Neutrophil (primary cell): Measurements from ENCODE around the gene CLRN3.

Experiments
- H3K27ac ChIP-seq: fragments of 200-600 bp; sonication (generic); 2 replicates; pipeline ENCODE4 v1.5.1; 2016; ENCODE audit warnings: mild to moderate bottlenecking, moderate library complexity
- H3K27me3 ChIP-seq: fragments of 200-600 bp; sonication (generic); 2 replicates; pipeline ENCODE4 v1.6.0; 2016; ENCODE audit warnings: mild to moderate bottlenecking
- H3K36me3 ChIP-seq: fragments of 200-600 bp; sonication (generic); 2 replicates; pipeline ENCODE4 v1.5.1; 2017
- H3K4me1 ChIP-seq, 2 experiments: fragments of 200-600 bp in 1 of 2; sonication (generic) in 1 of 2; 1 replicate in 1 of 2; 2 replicates in 1 of 2; pipeline versions ENCODE4 v1.5.1 to v1.6.1; 2013 to 2016; ENCODE audit warnings: low read depth in 1 of 2, low read length in 1 of 2, mild to moderate bottlenecking in 1 of 2, moderate library complexity in 1 of 2; ENCODE audit not compliant: control insufficient read depth in 1 of 2, insufficient read depth in 1 of 2
- H3K4me3 ChIP-seq, 2 experiments: fragments of 200-600 bp in 1 of 2; sonication (generic) in 1 of 2; 1 replicate in 1 of 2; 2 replicates in 1 of 2; pipeline ENCODE4 v1.5.1; 2013 to 2016; ENCODE audit warnings: low read depth in 1 of 2, low read length in 1 of 2, mild to moderate bottlenecking in 1 of 2, moderate library complexity in 1 of 2
- H3K9me3 ChIP-seq: fragments of 200-600 bp; sonication (generic); 2 replicates; pipeline ENCODE4 v1.5.1; 2016
- TF ChIP-seq, protein P1 (sequence below): fragments of 200-600 bp; sonication (generic); IDR thresholded peaks from 2 replicates; pipeline ENCODE4 v1.5.1; 2016; ENCODE audit warnings: antibody characterized with exemption

CLRN3 gene, protein sequence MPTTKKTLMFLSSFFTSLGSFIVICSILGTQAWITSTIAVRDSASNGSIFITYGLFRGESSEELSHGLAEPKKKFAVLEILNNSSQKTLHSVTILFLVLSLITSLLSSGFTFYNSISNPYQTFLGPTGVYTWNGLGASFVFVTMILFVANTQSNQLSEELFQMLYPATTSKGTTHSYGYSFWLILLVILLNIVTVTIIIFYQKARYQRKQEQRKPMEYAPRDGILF

DNA sequence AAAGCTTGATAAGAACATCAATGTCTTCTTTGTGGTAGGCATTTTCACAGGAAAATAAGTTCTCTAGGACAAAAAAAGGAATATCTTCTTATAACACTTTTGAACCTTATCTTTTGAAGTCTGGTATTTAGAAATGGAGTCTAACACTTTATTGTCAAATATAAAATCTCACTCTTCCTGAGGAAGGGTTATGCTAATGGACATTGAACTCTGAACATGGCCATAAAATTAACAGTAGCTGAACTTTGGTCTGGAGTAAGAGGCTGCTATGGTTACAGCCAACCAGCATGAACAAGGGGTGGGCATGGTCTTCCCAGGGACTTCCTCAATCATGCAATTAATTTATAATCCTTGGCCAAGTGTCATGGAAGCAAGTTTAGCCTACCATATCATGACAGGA lies at the start of gene CLRN3:
Gene CLRN3 (minus strand): TSS at position 199 of the 400 bp plus-strand sequence. CDS start 157 bp downstream, at position 42.
- H3K36me3 ChIP-seq = no peaks in the 10 kb centered on the region
- H3K4me3 ChIP-seq = no peak within 1 kb of the TSS
- H3K27ac ChIP-seq = no peak within 1 kb of the TSS
- peaks cover 21 to 32% of the 10 kb centered on the region in 2 experiments for H3K4me1 ChIP-seq
- H3K9me3 ChIP-seq = no peaks in the 10 kb centered on the region
- TF ChIP-seq, protein P1, sequence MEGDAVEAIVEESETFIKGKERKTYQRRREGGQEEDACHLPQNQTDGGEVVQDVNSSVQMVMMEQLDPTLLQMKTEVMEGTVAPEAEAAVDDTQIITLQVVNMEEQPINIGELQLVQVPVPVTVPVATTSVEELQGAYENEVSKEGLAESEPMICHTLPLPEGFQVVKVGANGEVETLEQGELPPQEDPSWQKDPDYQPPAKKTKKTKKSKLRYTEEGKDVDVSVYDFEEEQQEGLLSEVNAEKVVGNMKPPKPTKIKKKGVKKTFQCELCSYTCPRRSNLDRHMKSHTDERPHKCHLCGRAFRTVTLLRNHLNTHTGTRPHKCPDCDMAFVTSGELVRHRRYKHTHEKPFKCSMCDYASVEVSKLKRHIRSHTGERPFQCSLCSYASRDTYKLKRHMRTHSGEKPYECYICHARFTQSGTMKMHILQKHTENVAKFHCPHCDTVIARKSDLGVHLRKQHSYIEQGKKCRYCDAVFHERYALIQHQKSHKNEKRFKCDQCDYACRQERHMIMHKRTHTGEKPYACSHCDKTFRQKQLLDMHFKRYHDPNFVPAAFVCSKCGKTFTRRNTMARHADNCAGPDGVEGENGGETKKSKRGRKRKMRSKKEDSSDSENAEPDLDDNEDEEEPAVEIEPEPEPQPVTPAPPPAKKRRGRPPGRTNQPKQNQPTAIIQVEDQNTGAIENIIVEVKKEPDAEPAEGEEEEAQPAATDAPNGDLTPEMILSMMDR = no peak
- H3K27me3 ChIP-seq = no peaks in the 10 kb centered on the region

GRCh38 chr10:127940866-127941640 lies 48.3 kb upstream of the CLRN3 start:
- no peak overlapping the region for H3K27ac ChIP-seq
- no peaks in the 10 kb centered on the region for H3K36me3 ChIP-seq
- H3K27me3 ChIP-seq = no peaks in the 10 kb centered on the region
- H3K9me3 ChIP-seq = no peaks in the 10 kb centered on the region
- TF ChIP-seq, protein P1 = no peak
- peaks cover 13 to 14% of the 10 kb centered on the region in 2 experiments for H3K4me1 ChIP-seq
- H3K4me3 ChIP-seq = no peak overlapping the region

DNA sequence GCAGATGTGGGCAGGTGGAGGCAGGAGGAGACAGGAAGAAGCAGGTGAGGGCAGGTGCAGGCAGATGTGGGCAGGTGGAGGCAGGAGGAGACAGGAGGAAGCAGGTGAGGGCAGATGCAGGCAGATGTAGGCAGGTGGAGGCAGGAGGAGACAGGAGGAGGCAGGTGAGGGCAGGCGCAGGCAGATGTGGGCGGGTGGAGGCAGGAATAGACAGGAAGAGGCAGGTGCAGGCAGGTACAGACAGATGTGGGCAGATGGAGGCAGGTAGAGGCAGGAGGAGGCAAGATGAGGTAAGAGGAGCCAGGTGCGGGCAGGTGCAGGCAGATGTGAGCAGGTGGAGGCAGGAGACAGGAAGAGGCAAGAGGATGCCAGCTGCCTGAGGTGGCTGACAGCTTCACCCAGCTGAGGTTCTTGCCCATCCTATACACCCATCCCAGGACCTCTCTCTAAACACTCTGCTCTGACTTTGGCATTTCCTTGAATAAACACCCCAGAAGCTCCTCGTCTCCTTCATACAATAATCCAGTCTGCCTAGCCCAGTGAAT lies 47.1 kb upstream of the CLRN3 start:
- Histone ChIP-seq H3K4me3 (no peak overlapping the region), H3K36me3 (no peaks in the 10 kb centered on the region), H3K9me3 (no peaks in the 10 kb centered on the region), H3K27ac (no peak overlapping the region), H3K4me1 (peaks cover 6 to 7% of the 10 kb centered on the region in 2 experiments), H3K27me3 (no peaks in the 10 kb centered on the region)
- TF ChIP-seq, protein P1 = no peak

DNA sequence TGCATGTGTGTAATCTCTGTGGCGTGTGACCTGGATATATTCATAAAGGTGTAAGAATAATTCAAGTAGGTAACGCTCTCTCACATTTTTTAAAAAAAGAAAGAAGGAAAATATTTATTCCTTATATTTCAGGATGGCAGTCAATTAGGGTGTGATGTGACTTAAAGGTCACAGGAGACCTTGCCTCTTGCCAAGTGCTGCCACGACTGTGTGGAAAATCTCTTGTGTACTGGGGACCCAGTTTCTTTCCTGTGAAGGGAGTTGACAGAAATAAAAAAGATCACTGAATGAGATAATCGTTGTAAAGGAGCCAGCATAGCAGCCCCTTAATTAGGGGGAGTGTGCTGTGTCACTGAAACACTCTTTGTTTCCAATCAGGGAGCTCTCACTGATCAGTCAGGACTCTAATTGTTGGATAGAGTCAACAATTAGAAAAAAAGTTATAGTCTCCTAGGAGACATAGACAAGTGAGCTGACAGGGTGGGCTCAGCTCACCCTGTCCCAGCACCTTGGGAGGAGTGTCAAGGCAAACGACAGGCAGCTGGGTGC lies 45.2 kb upstream of the CLRN3 start:
- Histone ChIP-seq H3K27me3 (no peaks in the 10 kb centered on the region), H3K4me3 (no peak overlapping the region), H3K27ac (no peak overlapping the region), H3K9me3 (no peaks in the 10 kb centered on the region), H3K4me1 (peaks cover 5% of the 10 kb centered on the region in 2 experiments), H3K36me3 (no peaks in the 10 kb centered on the region)
- TF ChIP-seq, protein P1 = no peak

DNA sequence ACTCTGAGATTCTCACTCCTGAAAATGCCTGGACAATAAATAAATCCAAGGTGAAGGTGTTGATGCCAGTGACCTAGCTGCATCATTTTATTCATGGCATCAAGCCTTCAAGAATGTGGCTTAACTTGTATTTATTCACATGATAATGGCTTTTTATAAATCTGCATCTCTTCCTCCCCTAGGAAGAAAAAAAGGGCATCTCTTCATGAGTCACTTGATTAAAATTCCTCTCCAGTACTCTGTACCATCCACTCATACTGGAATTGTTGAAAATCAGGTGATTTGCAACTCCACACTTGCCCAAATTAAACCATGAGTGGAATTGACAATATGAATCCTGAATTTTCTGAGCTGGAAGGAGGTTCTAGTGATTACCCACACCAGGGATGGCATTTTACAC lies 44.3 kb upstream of the CLRN3 start:
- Histone ChIP-seq H3K9me3 (no peaks in the 10 kb centered on the region), H3K36me3 (no peaks in the 10 kb centered on the region), H3K4me3 (no peak overlapping the region), H3K4me1 (peaks cover 5% of the 10 kb centered on the region in 2 experiments), H3K27ac (no peak overlapping the region), H3K27me3 (no peaks in the 10 kb centered on the region)
- TF ChIP-seq, protein P1 = no peak
